IMR-90 (cell line): ENCODE data around the gene TMEM235. TPM values are rescaled to one million over a fixed set of nuclear protein-coding genes. Genes with fewer than 3 reads are reported as not detected.

ENCODE experiments used
- ATAC-seq: fragments of 200-7000 bp; cut with Tn5 transposase; 2 replicates; pipeline ENCODE4 v1.9.1; 2020; ENCODE audit warnings: low read depth, mild to moderate bottlenecking, moderate library complexity
- BruUV-seq: library from RNA; stranded (reverse); fragments of 400-500 nt; replicated peaks from 2 replicates; lab custom pipeline; 2021; lab: Mats Ljungman, UMichigan
- CTCF ChIA-PET: fragments of 300-600 bp; formaldehyde crosslinking; extraction: SDS; loops from one replicate; lab custom pipeline; 2021; ENCODE audit warnings: antibody characterized with exemption; lab: Yijun Ruan, JAX
- POLR2A ChIA-PET: fragments of 300-600 bp; sonication (Branson Sonifier 250); formaldehyde crosslinking; loops from one replicate; lab custom pipeline; 2022; ENCODE audit warnings: antibody characterized with exemption; ENCODE audit not compliant: unreplicated experiment; lab: Charles Lee
- DNase-seq: peaks from one replicate; pipeline ENCODE4 v3.0.0; 2013
- H2AFZ ChIP-seq: replicated peaks from 2 replicates; pipeline ENCODE3; 2013; ENCODE audit warnings: low read length, mild to moderate bottlenecking; ENCODE audit not compliant: poor library complexity
- H2AK5ac ChIP-seq: 2 replicates; pipeline ENCODE4 v1.6.1; 2013; ENCODE audit warnings: low read depth, low read length, inconsistent platforms
- H2AK9ac ChIP-seq: replicated peaks from 2 replicates; pipeline ENCODE3; 2013; ENCODE audit warnings: mild to moderate bottlenecking, low read depth, low read length, moderate library complexity; ENCODE audit not compliant: poor library complexity
- H2BK120ac ChIP-seq: 2 replicates; pipeline ENCODE4 v1.6.1; 2013; ENCODE audit warnings: low read depth, low read length, inconsistent platforms
- H2BK15ac ChIP-seq: 3 replicates; pipeline ENCODE4 v1.6.1; 2013; ENCODE audit warnings: low read depth, low read length, inconsistent platforms
- H2BK20ac ChIP-seq: 2 replicates; pipeline ENCODE4 v1.6.1; 2013; ENCODE audit warnings: low read depth, mild to moderate bottlenecking, inconsistent platforms, low read length, moderate library complexity
- H2BK5ac ChIP-seq: 2 replicates; pipeline ENCODE4 v1.6.1; 2013; ENCODE audit warnings: mild to moderate bottlenecking, low read depth, low read length, inconsistent platforms; ENCODE audit not compliant: poor library complexity, severe bottlenecking
- H3K14ac ChIP-seq: replicated peaks from 2 replicates; pipeline ENCODE4 v1.6.1; 2013; ENCODE audit warnings: low read depth, low read length, inconsistent platforms
- H3K18ac ChIP-seq: 2 replicates; pipeline ENCODE4 v1.6.1; 2013; ENCODE audit warnings: low read depth, low read length, control low read depth
- H3K23ac ChIP-seq: 2 replicates; pipeline ENCODE4 v1.6.1; 2013; ENCODE audit warnings: low read depth, low read length, inconsistent platforms
- H3K27ac ChIP-seq: 2 replicates; pipeline ENCODE4 v1.5.1; 2013; ENCODE audit warnings: mild to moderate bottlenecking, control low read depth, low read length; ENCODE audit not compliant: insufficient read depth
- H3K27me3 ChIP-seq: 2 replicates; pipeline ENCODE4 v1.6.1; 2013; ENCODE audit warnings: low read length; ENCODE audit not compliant: control insufficient read depth, insufficient read depth
- H3K36me3 ChIP-seq: 2 replicates; pipeline ENCODE4 v1.6.1; 2013; ENCODE audit warnings: low read length, mixed read lengths; ENCODE audit not compliant: control insufficient read depth, insufficient read depth
- H3K4ac ChIP-seq: 2 replicates; pipeline ENCODE4 v1.6.1; 2013; ENCODE audit warnings: low read depth, low read length, inconsistent platforms
- H3K4me1 ChIP-seq: 2 replicates; pipeline ENCODE4 v1.6.1; 2013; ENCODE audit warnings: low read length, mixed read lengths; ENCODE audit not compliant: control insufficient read depth, insufficient read depth
- H3K4me2 ChIP-seq: 2 replicates; pipeline ENCODE4 v1.6.1; 2013; ENCODE audit warnings: low read depth, mild to moderate bottlenecking, control low read depth, low read length, moderate library complexity
- H3K4me3 ChIP-seq: 2 replicates; pipeline ENCODE4 v1.5.1; 2013; ENCODE audit warnings: low read depth, mild to moderate bottlenecking, control low read depth, low read length, moderate library complexity; ENCODE audit not compliant: insufficient read depth
- H3K56ac ChIP-seq: 2 replicates; pipeline ENCODE4 v1.6.1; 2013; ENCODE audit warnings: low read length, inconsistent platforms; ENCODE audit not compliant: insufficient read depth; ENCODE audit errors: extremely low read depth
- H3K79me1 ChIP-seq, 2 experiments: 2 replicates each; pipeline ENCODE4 v1.6.1; 2013; ENCODE audit warnings: low read length in 2 of 2, inconsistent platforms in 1 of 2, low read depth in 1 of 2
- H3K9ac ChIP-seq: 2 replicates; pipeline ENCODE4 v1.6.1; 2013; ENCODE audit warnings: low read depth, low read length, control low read depth
- H3K9me1 ChIP-seq: 2 replicates; pipeline ENCODE4 v1.6.1; 2013; ENCODE audit warnings: low read length, inconsistent platforms; ENCODE audit not compliant: insufficient read depth
- H3K9me3 ChIP-seq: 2 replicates; pipeline ENCODE4 v1.6.1; 2013; ENCODE audit warnings: low read length; ENCODE audit not compliant: control insufficient read depth, insufficient read depth
- H4K20me1 ChIP-seq: 2 replicates; pipeline ENCODE4 v1.6.1; 2013; ENCODE audit warnings: low read length, inconsistent platforms; ENCODE audit not compliant: insufficient read depth
- H4K5ac ChIP-seq: 2 replicates; pipeline ENCODE4 v1.6.1; 2013; ENCODE audit warnings: mild to moderate bottlenecking, low read depth, low read length, control low read depth
- H4K8ac ChIP-seq, 2 experiments: 2 replicates each; pipeline ENCODE4 v1.6.1; 2013; ENCODE audit warnings: low read depth in 2 of 2, low read length in 2 of 2, control low read depth in 1 of 2, inconsistent platforms in 1 of 2
- H4K91ac ChIP-seq: 2 replicates; pipeline ENCODE4 v1.6.1; 2013; ENCODE audit warnings: low read depth, low read length, inconsistent platforms; ENCODE audit not compliant: insufficient read depth
- CEBPB ChIP-seq: IDR thresholded peaks from 2 replicates; pipeline ENCODE4 v1.6.1; 2012; ENCODE audit warnings: low read depth, low read length, improper control_type of control experiment
- CHD1 ChIP-seq: IDR thresholded peaks from 2 replicates; pipeline ENCODE4 v1.6.1; 2012; ENCODE audit warnings: low read depth, low read length, improper control_type of control experiment
- CTCF ChIP-seq: conservative IDR thresholded peaks from 2 replicates; pipeline ENCODE4 v1.5.1; 2012; ENCODE audit warnings: mild to moderate bottlenecking, low read depth, low read length, improper control_type of control experiment
- ELK1 ChIP-seq: fragments of 150-350 bp; IDR thresholded peaks from 2 replicates; pipeline ENCODE4 v1.6.1; 2016; ENCODE audit warnings: low read depth, mild to moderate bottlenecking, low read length, moderate library complexity, borderline replicate concordance
- FOS ChIP-seq: fragments of 150-350 bp; IDR thresholded peaks from 2 replicates; pipeline ENCODE4 v1.6.1; 2016; ENCODE audit warnings: low read depth, low read length
- MAFK ChIP-seq: IDR thresholded peaks from 2 replicates; pipeline ENCODE4 v1.6.1; 2012; ENCODE audit warnings: low read depth, low read length, improper control_type of control experiment
- MAZ ChIP-seq: IDR thresholded peaks from 2 replicates; pipeline ENCODE4 v1.6.1; 2012; ENCODE audit warnings: low read depth, mild to moderate bottlenecking, low read length, improper control_type of control experiment, moderate library complexity, borderline replicate concordance
- MXI1 ChIP-seq: IDR thresholded peaks from 2 replicates; pipeline ENCODE4 v1.6.1; 2012; ENCODE audit warnings: low read depth, mild to moderate bottlenecking, low read length, moderate library complexity, borderline replicate concordance
- NFE2L2 ChIP-seq: fragments of 150-350 bp; IDR thresholded peaks from 2 replicates; pipeline ENCODE4 v1.6.1; 2016; ENCODE audit warnings: low read depth, mild to moderate bottlenecking, low read length
- POLR2A ChIP-seq: IDR thresholded peaks from 2 replicates; pipeline ENCODE4 v1.6.1; 2012; ENCODE audit warnings: mild to moderate bottlenecking, low read depth, low read length
- RAD21 ChIP-seq: IDR thresholded peaks from 2 replicates; pipeline ENCODE4 v1.6.1; 2012; ENCODE audit warnings: low read length, improper control_type of control experiment
- RCOR1 ChIP-seq: IDR thresholded peaks from 2 replicates; pipeline ENCODE4 v1.6.1; 2012; ENCODE audit warnings: mild to moderate bottlenecking, low read length, improper control_type of control experiment; ENCODE audit not compliant: insufficient replicate concordance
- RFX5 ChIP-seq: IDR thresholded peaks from 2 replicates; pipeline ENCODE4 v1.8.0; 2012; ENCODE audit warnings: low read depth, mild to moderate bottlenecking, low read length, moderate library complexity
- SMC3 ChIP-seq: fragments of 150-350 bp; IDR thresholded peaks from 2 replicates; pipeline ENCODE4 v1.6.1; 2016; ENCODE audit warnings: low read depth, mild to moderate bottlenecking, antibody characterized with exemption, low read length, moderate library complexity
- USF2 ChIP-seq: fragments of 150-350 bp; IDR thresholded peaks from 2 replicates; pipeline ENCODE4 v1.6.1; 2017; ENCODE audit warnings: mild to moderate bottlenecking, antibody characterized with exemption, low read length, low read depth
- WGBS, 2 experiments: methylation state at CpG; one replicate each; pipeline versions ENCODE4 v1.1.5 to v1.1.7; 2013; ENCODE audit warnings: missing lambda C conversion rate in 2 of 2; ENCODE audit not compliant: insufficient read length in 1 of 2; ENCODE audit errors: extremely low coverage in 2 of 2; 5-methylcytosine and 5-hydroxymethylcytosine counted together
- dilution Hi-C: fragments of 300-500 bp; cut with HindIII; formaldehyde crosslinking; loops from one replicate; pipeline ENCODE4 v1.14.3; 2018; ENCODE audit warnings: low sequenced_read_pairs; ENCODE audit not compliant: unreplicated experiment
- in situ Hi-C: fragments of 300-500 bp; cut with MboI; formaldehyde crosslinking; loops from 3 replicates; pipeline ENCODE4 v1.14.3; 2019; ENCODE audit warnings: low sequenced_read_pairs, inconsistent platforms, mixed read lengths
- intact Hi-C: fragments of 100-400 bp; cut with micrococcal nuclease; formaldehyde crosslinking; loops from 2 replicates; pipeline ENCODE4 v1.10.0; 2022
- polyA plus RNA-seq, 3 experiments: library from polyadenylated mRNA; depleted of rRNA; stranded (reverse); fragments of >200 nt; gene quantifications; 2 replicates each; pipeline ENCODE4 v1.2.3, GENCODE V29; 2012; ENCODE audit warnings: low replicate concordance in 1 of 3
- total RNA-seq: library from RNA; depleted of rRNA; stranded (reverse); fragments of >200 nt; gene quantifications from 2 replicates; pipeline ENCODE4 v1.2.3, GENCODE V29; 2012

TMEM235 gene
- total and polyA plus RNA-seq, 2 of the 4 experiments (the other 2 are of a cell fraction): not detected

- Histone ChIP-seq H3K56ac (no peak overlapping the region), H4K91ac (no peak overlapping the region), H2BK20ac (no peak overlapping the region), H2AFZ (peak overlapping the region; percentile 58), H3K9me1 (no peaks in the 10 kb centered on the region), H3K4ac (no peak overlapping the region), H3K9me3 (no peaks in the 10 kb centered on the region), H4K5ac (no peak overlapping the region), H3K79me1 (peaks cover 6 to 24% of the 10 kb centered on the region in 2 experiments), H2BK120ac (no peak overlapping the region), H3K9ac (no peak overlapping the region), H3K27me3 (no peaks in the 10 kb centered on the region), H2BK5ac (no peak overlapping the region), H3K27ac (no peak overlapping the region), H4K20me1 (no peaks in the 10 kb centered on the region; the same call in 1 of the 2 replicates), H3K4me2 (no peak overlapping the region), H3K18ac (no peak overlapping the region), H3K14ac (no peak overlapping the region), H3K23ac (no peak overlapping the region), H3K36me3 (peaks cover 3% of the 10 kb centered on the region; the same call in 1 of the 2 replicates), H4K8ac (no peak overlapping the region), H3K4me1 (no peaks in the 10 kb centered on the region), H3K4me3 (no peak overlapping the region), H2AK9ac (peak overlapping the region; percentile 70), H2BK15ac (no peak overlapping the region), H2AK5ac (no peak overlapping the region)
- ATAC-seq (no peak), DNase-seq (no peak)
- in situ Hi-C loops: no loop called here
- TF ChIP-seq CTCF: no peak
- TF ChIP-seq RAD21: no peak
- no peak for TF ChIP-seq CEBPB
- no peak for TF ChIP-seq MAFK
- TF ChIP-seq MAZ: no peak
- TF ChIP-seq USF2: no peak
- TF ChIP-seq MXI1: no peak
- no peak for TF ChIP-seq RFX5
- no peak for TF ChIP-seq SMC3
- TF ChIP-seq POLR2A: no peak
- no peak for TF ChIP-seq FOS
- TF ChIP-seq ELK1: no peak
- TF ChIP-seq NFE2L2: no peak
- no peak for TF ChIP-seq RCOR1
- TF ChIP-seq CHD1: no peak
- intact Hi-C loops: no loop called here
- ChIA-PET CTCF (no interaction called here), POLR2A (no interaction called here)
- BruUV-seq: no TSS peak
- 83% methylated on average over 3 of the region's 11 CpGs; no CpG with 5 or more reads in 1 of the 2 experiments for WGBS, 2 experiments
- dilution Hi-C loops: no loop called here
Measured at GRCh38 chr17:78219396-78220150, 11.9 kb upstream of the TMEM235 start.
